NCI-H146 (cell line): ENCODE results near the gene OCA2.
A peak's percentile ranks its signal among the peaks of the same experiment; 100 is the strongest.

Experiments
- DNase-seq: peaks from one replicate; lab custom pipeline; 2025; lab: John Stamatoyannopoulos, UW

OCA2 gene

GRCh38 chr15:28104326-28104725 is 5.2 kb upstream of the OCA2 start:
- no peak for DNase-seq

GRCh38 chr15:28103831-28104230 is 4.7 kb upstream of the OCA2 start:
- no peak for DNase-seq

GRCh38 chr15:28101983-28102441 is 2.9 kb upstream of the OCA2 start:
- no peak for DNase-seq

GRCh38 chr15:28101201-28101600 is 2.1 kb upstream of the OCA2 start:
- DNase-seq, result no peak

- DNase-seq, result no peak
These were observed 1.5 kb upstream of the OCA2 start for GRCh38 chr15:28100516-28101195.

- no peak for DNase-seq
These were observed 533 bp upstream of the OCA2 start for GRCh38 chr15:28099555-28100140.

- DNase-seq, result no peak
These were observed 752 bp downstream of the OCA2 start for GRCh38 chr15:28098360-28098765.

GRCh38 chr15:28097656-28098359 is 1.3 kb downstream of the OCA2 start:
- DNase-seq, result no peak

GRCh38 chr15:28096670-28097431 is 2.3 kb downstream of the OCA2 start:
- no peak for DNase-seq

GRCh38 chr15:28096411-28096669 is 2.8 kb downstream of the OCA2 start:
- DNase-seq, result no peak

- peak; percentile 57 for DNase-seq
These were observed 4.2 kb downstream of the OCA2 start for GRCh38 chr15:28094732-28095521.

- DNase-seq, result peak; percentile 47
These were observed 5.2 kb downstream of the OCA2 start for GRCh38 chr15:28093752-28094535.

GRCh38 chr15:28091313-28091712 is 7.8 kb downstream of the OCA2 start:
- DNase-seq, result no peak

GRCh38 chr15:28086175-28086703 is 12.9 kb downstream of the OCA2 start:
- peak; percentile 32 for DNase-seq

- DNase-seq, result no peak
These were observed 13.5 kb downstream of the OCA2 start for GRCh38 chr15:28085489-28086174.

- no peak for DNase-seq
These were observed 14.6 kb downstream of the OCA2 start for GRCh38 chr15:28084547-28084946.

GRCh38 chr15:28082891-28083684 is 16.0 kb downstream of the OCA2 start:
- DNase-seq, result no peak

GRCh38 chr15:28081594-28081993 is 17.5 kb downstream of the OCA2 start:
- DNase-seq, result no peak

- peak; percentile 35 for DNase-seq
These were observed 18.7 kb downstream of the OCA2 start for GRCh38 chr15:28080386-28080785.
